BJ (cell line): ENCODE measurements around the gene SFXN5. TPM values are rescaled to one million over a fixed set of nuclear protein-coding genes. Genes with fewer than 3 reads are reported as not detected.

ENCODE experiments used
- CTCF ChIA-PET: fragments of 350-600 bp; formaldehyde crosslinking; extraction: SDS; loops from one replicate; lab custom pipeline; 2021; ENCODE audit warnings: antibody characterized with exemption, inconsistent platforms; lab: Yijun Ruan, JAX
- POLR2A ChIA-PET: fragments of 300-600 bp; sonication (Branson Sonifier 250); formaldehyde crosslinking; extraction: SDS; loops from one replicate; lab custom pipeline; 2021; ENCODE audit warnings: antibody characterized with exemption; lab: Charles Lee
- DNase-seq: peaks from one replicate; pipeline ENCODE4 v3.0.0-alpha.2; 2011; ENCODE audit warnings: low read depth
- H3K27me3 ChIP-seq: 2 replicates; pipeline ENCODE4 v1.6.0; 2011; ENCODE audit warnings: low read length; ENCODE audit not compliant: control insufficient read depth, insufficient read depth
- H3K36me3 ChIP-seq: 2 replicates; pipeline ENCODE4 v1.5.1; 2011; ENCODE audit warnings: low read length; ENCODE audit not compliant: control insufficient read depth, insufficient read depth
- H3K4me3 ChIP-seq: 2 replicates; pipeline ENCODE4 v1.5.1; 2011; ENCODE audit warnings: low read depth, mild to moderate bottlenecking, control low read depth, low read length
- CTCF ChIP-seq: IDR thresholded peaks from 2 replicates; pipeline ENCODE4 v1.5.1; 2011; ENCODE audit warnings: low read depth, mild to moderate bottlenecking, control low read depth, inconsistent platforms, low read length, moderate library complexity; ENCODE audit not compliant: insufficient read depth
- polyA plus RNA-seq: library from polyadenylated mRNA; depleted of rRNA; stranded (reverse); fragments of >200 nt; gene quantifications from 2 replicates; pipeline ENCODE4 v1.2.3, GENCODE V29; 2011

The SFXN5 gene
- polyA plus RNA-seq, 1 experiment = 11.5 TPM

GRCh38 chr2:73004889-73005596 is 66.5 kb downstream of the SFXN5 start:
- no peak for DNase-seq
- ChIA-PET POLR2A (no interaction called here), CTCF (interaction anchor here (0.7 to 2.4 kb wide), 8 partner anchors 8 to 172 kb away, joined by 3 to 10 read pairs (median 4); no protein-coding TSS in a partner anchor)
- Histone ChIP-seq H3K27me3 (no peaks in the 10 kb centered on the region), H3K4me3 (no peak overlapping the region), H3K36me3 (peaks cover 3% of the 10 kb centered on the region; the same call in 1 of the 2 replicates)
- no peak for TF ChIP-seq CTCF

- H3K27me3 ChIP-seq = no peaks in the 10 kb centered on the region
- peaks cover 3% of the 10 kb centered on the region; the same call in 1 of the 2 replicates for H3K36me3 ChIP-seq
- no peak for DNase-seq
- H3K4me3 ChIP-seq = no peak overlapping the region
- ChIA-PET CTCF (interaction anchor here (0.9 to 2.4 kb wide), 7 partner anchors 9 to 159 kb away, joined by 3 to 10 read pairs (median 4); no protein-coding TSS in a partner anchor), POLR2A (no interaction called here)
- no peak for TF ChIP-seq CTCF
Measured at GRCh38 chr2:73004466-73004865, 67.0 kb downstream of the SFXN5 start.

- no peak for DNase-seq
- peaks cover 3% of the 10 kb centered on the region; the same call in 1 of the 2 replicates for H3K36me3 ChIP-seq
- H3K4me3 ChIP-seq = no peak overlapping the region
- H3K27me3 ChIP-seq = no peaks in the 10 kb centered on the region
- no peak for TF ChIP-seq CTCF
- POLR2A ChIA-PET = no interaction called here
- CTCF ChIA-PET = interaction anchor here (0.6 to 1.2 kb wide), 5 partner anchors 9 to 153 kb away, joined by 3 to 4 read pairs (median 3); no protein-coding TSS in a partner anchor
Measured at GRCh38 chr2:73003027-73003426, 68.5 kb downstream of the SFXN5 start.

- ChIA-PET CTCF (no interaction called here), POLR2A (no interaction called here)
- Histone ChIP-seq H3K27me3 (no peaks in the 10 kb centered on the region), H3K4me3 (no peak overlapping the region), H3K36me3 (peaks cover 3% of the 10 kb centered on the region; the same call in 1 of the 2 replicates)
- no peak for TF ChIP-seq CTCF
- DNase-seq = no peak
Measured at GRCh38 chr2:73000808-73001570, 70.5 kb downstream of the SFXN5 start.
